ENCODE results near the gene ISM2.

The ISM2 gene

DNA sequence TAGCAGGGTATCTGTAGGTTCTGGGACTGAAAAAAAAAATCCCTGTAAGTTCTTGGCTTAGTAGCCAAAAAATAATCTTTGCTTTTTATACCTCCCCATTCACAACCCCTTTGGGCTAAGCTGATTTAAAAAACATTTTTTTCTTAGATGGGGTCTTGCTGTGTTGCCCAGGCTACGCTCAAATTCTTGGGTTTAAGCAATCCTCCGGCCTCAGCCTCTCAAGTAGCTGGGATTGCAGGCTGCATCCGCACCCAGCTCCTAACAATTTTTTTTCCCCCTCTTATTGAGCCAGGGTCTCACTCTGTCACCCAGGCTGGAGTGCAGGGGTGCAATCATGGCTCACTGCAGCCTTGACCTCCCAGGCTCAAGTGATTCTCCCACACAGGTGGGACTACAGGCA is 9.1 kb upstream of the ISM2 start:
- no peak for DNase-seq (ENCODE audit: low spot score)

DNA sequence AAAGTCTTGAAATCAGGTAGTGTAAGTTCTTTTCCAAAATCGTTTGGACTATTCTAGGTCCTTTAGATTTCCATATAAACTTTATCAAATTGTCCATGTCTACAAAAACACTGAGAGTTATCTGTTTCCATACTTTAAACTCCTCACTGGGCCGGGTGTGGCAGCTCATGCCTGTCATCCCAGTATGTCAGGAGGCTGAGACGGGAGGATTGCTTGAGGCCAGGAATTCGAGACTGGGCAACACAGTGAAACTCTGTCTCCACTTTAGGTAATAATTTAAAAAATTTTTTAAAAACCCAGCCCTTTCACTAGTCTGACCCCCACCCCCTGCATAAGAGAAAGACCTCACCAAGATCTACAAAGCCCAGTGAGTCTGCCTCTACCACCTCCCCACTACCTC is 6.4 kb upstream of the ISM2 start:
- no peak for DNase-seq (ENCODE audit: low spot score)

DNA sequence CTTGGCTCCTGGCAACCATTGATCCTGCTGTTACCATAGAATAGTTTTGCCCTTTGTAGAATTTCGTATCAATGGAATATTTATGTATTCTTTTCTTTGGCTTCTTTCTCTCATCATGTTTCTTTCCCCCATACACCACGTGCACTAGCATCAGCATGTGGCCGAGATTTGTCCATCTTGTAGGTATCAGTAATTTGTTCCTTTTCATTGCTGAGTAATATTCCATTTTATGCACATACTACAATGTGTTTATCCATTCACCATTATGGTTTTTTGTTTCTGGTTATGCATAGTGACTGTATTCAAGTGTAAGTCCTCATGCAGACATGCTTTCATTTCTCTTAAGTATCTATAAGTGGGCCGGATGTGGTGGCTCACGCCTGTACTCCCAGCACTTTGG is 4.5 kb upstream of the ISM2 start:
- no peak for DNase-seq (ENCODE audit: low spot score)

DNA sequence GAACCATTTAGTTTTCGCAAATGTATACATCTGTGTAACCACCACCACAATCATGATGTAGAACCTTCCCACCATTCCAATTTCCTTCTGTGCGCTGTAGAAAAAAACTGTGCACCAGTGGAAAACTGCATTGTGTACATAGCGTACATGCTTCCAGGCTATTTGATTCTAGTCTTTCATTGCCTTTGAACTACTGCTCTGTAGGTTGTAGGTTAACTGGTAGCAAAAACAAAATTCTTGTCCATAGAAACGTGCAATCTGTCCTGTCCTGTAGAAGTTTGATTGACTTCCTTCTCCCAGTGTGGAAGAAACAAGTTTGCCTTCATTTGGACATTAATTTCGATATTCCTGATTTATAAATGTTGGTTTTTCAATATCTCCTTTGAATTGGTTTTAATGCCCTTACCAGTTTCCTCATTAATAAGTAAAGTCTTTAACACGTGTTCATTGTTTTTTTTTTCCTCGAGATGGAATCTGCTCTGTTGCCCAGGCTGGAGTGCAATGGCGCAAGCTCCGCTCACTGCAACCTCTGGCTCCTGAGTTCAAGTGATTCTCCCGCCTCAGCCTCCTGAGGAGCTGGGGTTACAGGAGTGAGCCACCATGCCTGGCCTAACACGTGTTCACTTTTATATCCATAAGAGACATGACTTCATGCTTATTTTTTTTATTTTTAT is 3.6 kb upstream of the ISM2 start:
- no peak for DNase-seq (ENCODE audit: low spot score)

DNA sequence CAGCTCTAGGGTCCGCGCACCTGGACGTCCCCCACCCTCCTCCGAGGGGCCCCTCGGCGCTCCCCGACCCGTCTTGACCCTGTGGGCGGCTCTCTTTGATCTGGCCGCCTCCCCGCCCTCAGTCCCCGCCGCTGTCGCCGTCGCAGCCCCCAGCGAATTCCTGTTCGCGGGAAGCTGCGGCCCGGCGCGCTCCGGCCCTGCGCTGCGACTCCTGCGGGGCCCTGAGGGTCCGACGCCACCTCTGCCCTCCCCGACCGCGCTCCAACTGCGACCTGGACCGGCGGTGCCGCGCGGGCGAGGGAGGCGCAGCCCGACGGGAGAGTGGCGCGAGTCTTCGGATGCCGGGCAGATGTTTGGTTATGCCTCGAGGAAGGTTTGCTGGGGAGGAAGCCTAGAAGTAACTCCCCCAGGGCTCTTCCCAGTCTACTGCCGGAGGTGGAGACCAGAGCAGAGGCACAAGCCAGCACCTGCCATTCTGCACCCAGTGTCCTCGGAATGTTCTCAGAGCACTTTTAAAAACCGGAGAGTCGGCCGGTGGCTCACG is 440 bp upstream of the ISM2 start:
- no peak for DNase-seq (ENCODE audit: low spot score)

DNA sequence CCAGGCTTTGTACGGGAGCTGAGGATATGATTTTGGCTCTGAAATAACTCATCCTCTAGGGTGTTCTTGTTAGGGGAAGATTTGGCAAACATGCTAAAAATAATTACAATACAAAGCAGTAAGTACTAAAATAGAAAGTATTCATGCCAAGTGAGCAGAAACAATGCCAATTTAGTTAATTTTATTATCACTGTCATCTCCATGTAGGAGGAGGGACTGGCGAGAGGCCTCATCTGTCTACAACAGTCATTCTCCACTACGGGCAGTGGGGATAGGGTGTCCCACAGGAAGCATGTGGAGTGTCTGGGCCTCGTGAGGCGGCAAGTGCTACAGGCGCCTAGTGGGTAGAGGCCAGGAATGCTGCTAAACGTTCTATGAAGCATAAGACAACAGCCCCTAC is 3.3 kb downstream of the ISM2 start:
- no peak for DNase-seq (ENCODE audit: low spot score)

DNA sequence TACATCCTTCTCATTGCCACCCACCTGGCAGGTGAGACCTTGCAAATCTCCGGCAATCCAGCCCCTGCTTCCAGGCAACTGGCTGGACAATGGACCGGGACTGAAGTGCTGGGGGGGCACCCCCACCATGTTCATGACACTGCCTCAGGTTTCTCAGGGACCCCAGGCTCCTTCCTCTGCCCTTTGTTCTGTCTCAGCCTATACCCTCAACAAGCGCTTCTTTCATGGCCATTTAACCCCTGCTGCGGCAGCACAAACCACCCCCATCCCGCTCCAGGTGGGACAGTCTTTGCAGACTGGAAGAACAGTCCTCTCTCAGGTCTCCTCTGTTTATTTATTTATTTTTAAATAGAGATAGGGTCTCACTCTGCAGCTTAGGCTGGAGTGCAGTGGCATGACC is 7.6 kb downstream of the ISM2 start:
- DNase-seq (ENCODE audit: low spot score): no peak

DNA sequence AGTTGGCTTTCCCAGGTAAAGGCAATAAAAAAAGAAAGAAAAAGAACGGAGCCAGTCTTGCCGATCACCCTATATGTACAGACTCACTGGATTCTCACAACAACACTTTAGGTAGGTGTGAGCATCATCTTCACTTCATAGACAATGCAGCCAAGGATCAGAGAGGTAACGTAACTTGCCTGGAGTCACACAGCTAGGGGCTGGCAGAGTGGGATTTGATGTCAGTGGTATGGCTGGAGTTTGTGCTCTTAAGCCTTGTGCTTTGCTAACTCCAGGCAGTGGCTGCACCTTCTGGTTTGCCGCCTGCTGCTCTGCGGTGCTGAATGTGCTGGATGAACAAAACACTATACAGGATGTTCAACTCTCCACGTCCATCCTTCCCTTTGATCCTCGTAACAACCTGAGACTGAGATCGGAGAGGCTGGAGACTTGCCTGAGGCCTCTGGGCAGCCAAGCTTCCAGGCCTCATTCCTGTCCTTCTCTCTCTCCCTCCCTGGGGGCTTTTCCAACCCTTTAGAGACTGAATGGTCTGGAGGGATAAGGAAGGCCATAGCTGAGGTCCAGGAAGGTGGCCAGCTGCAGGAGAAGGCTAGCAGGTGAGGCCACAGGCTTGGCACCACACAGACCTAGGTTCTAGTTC is 8.1 kb downstream of the ISM2 start:
- no peak for DNase-seq (ENCODE audit: low spot score)

DNA sequence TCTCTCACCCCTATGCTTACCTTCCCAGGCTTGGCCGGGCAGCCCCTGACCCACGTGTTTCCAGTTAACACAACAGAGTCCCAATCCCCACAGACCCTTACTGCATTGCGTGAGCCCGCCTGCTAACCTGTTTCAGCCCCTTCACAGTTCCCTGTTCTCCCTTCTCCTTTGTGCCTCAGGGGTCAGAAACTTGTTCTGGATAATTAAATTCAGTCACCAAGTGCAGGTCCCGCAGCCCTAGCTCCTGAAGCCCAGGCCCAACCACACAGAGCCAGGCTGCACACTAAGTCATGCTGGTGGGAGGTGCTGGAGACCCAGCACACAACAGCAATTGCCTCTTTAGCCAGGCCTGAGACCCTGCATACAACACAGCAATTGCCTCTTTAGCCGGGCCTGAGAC is 9.6 kb downstream of the ISM2 start:
- DNase-seq (ENCODE audit: low spot score): no peak

DNA sequence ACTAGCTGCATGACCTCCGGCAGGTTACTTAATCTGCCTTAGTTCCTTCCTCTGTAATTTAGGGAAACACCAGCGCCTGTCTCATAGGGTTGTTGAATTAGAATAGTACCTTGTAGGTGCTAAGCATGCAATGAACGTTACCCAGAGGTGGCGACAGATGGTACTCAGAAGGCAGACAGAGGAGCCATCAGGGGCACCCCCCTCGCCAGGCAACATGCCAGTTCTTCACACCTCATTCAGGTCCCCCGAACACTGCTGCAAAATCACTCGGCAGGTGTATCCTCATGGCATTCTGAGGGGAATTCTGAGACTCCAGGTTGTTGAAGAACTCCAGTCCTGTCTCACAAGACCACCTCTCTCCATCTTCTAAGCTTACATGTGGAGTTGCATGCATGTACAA is 10.1 kb downstream of the ISM2 start:
- no peak for DNase-seq (ENCODE audit: low spot score)

DNA sequence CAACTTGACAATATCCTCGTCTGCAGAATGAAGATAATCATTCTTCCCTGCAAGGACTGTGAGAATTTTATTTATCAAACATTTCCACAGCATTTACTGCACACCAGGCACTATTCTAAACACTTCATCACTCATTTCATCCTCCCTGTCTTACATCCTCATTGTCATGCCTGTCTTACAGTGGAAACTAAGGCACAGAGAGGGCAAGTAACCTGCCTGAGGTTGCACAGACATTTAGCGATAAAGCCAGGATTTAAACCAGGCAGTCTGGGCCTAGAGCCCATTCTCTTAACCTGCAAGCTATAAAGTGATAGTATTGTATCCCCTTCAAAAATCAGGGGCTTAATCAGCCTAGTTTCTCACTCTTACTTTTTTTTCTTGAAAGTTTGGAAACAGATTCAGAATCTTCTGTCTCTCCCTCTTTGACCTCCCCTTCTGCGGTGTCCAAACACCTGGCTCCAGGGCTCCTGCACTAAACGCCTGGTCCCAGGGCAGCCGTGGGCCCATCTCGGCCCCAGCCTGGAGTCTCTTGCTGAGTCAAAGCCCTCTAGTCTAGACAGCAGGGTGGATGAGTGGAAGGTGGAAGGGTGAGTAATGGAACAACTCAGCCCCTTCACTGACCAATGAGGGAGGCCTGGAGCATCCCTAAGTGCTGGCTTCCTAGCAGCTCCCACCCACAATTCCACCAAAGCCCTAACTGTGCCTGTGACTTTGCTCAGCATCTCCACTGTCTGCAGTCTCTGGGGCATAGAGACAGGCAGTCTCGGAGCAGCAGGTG is 12.5 kb downstream of the ISM2 start:
- DNase-seq (ENCODE audit: low spot score): no peak

DNA sequence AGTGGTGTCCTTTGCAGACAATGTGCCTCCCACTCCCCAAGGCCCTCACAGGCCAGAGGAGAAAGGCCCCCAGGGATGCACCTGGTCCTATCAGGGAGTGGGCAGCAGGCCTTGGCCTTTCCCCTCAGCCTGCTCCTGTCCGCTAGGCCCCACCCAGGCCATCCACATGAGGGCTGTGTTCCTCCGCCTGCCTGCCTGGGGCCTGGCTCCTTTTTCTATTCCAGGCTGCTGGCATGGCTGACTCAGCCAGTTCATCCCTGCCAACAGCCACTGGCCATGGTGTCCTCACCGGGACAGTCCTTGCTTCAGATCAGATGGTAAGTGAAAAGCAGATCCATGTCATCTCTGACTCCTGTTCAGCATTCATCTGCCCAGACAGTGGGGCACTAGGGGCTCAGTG is 13.4 kb downstream of the ISM2 start:
- DNase-seq (ENCODE audit: low spot score): no peak

DNA sequence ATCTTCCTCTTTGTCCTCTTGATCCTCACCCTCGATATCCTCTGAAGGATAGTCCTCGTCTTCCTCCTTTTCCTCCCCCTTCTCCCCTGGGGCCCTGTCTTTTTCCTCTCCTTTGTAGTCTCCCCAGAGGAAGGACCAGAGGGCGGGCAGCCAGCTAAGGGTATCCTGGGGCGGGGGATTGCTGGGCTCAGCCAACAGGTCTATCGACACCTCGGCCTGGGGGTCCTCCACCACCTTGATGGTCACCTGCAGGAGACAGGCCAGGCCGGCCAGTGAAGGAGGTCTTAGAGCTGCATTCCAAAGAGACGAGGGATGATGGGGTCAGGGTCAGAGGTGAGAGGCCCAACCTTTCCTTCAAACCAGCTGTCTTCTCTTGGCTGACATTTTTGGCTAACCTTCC is 16.2 kb downstream of the ISM2 start:
- no peak for DNase-seq (ENCODE audit: low spot score)

DNA sequence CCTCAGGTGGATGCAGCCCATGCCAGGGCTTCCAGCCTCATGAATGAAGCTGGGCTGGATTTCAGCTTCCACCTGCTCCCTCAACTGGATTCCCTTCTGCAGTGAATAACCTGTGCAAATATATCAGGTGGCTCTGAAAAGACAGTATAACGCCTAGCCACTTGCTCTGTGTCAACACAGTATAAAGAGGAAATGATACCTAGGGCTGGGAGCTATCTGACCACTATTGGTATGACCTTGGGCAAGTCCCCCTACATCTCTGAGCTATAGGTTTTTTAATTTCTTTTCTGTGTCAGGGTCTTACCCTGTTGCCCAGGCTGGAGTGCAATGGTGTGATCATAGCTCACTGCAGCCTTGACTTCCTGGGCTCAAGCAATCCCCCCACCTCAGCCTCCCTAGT is 19.8 kb downstream of the ISM2 start:
- DNase-seq (ENCODE audit: low spot score): no peak

DNA sequence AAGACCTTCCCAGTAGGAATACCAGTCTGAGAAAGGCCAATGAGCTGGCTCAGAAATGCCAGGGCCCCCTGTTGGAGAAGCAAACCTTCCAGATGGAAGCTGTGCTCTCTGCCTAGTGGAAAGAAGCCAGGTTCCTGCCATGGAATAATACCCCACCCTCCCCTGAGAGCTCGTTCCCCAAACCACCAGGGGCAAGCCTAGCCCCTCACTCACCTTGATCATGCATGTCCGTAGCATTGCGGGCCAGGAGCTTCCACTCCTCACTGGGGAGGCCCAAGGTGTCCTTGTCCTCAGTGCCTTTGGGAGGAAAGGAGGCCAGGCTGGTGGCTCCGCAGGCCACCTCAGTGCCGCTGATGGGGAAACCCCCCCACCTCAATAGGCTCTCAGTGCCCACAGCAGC is 20.6 kb downstream of the ISM2 start:
- DNase-seq (ENCODE audit: low spot score): no peak

DNA sequence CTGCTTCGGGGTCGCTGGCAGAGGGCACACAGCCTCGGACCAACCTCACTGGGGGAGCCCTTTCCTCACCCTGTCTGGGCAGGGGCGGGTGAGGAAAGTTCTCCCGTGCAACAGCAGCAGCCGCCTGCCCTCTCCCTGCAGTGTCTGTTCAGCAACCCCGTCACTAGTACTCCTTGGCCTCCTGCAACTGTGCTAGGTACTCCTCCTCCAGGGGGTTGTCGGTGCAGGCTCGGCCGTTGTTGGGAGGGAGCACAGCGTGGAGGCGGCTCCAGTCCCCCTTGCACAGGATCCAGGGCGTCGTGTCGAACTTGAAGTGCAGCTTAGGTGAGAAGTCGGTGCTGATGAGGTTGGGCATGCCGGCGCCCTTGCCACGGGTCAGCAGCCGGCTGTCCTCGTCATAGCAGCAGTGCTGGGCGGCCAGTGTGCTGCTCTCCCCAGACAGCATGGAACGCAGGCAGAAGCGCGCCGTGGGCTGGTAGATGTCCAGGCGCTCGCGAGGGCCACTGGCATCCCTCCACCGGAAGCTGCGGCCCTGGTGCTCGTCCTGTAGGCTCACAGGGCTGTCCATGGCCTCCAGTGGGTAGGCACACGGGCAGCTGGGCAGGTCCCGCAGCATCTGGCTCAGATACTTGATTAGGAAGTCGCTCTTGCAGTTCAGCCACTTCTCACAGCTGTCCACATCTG is 23.0 kb downstream of the ISM2 start:
- DNase-seq (ENCODE audit: low spot score): no peak

DNA sequence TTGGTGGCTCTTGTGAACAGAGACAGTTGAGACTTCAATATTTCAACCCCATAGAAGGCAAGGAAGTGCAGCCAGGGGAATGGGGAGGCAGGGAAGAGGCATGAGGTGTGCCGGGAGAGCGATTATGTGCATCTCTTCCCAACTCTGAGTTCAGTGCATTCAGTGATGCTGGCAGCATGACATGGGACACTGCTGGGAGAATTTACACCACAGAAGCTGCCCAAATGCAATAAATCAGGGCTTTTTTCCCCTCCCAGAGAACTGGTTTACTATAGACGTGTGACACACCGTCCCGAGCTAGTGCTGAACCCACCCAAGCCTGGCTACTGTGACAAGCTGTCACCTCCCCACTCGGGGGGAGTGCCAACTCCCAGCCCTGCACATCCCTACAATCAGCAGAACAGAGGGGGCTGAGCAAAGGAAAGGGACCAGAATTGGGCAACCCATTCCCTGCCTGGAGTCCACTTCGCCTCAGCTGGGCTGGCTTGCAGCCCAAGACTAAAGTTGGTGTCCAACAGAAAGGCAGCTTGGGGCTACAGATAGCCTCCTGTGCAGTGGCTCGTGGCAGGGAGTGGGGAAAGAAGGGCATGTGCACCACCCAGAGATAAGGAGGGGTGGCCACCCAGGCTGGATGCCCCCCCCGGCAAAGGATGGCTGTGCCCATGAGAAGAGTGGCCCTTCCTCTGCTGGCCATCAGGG is 24.0 kb downstream of the ISM2 start:
- DNase-seq (ENCODE audit: low spot score): no peak

DNA sequence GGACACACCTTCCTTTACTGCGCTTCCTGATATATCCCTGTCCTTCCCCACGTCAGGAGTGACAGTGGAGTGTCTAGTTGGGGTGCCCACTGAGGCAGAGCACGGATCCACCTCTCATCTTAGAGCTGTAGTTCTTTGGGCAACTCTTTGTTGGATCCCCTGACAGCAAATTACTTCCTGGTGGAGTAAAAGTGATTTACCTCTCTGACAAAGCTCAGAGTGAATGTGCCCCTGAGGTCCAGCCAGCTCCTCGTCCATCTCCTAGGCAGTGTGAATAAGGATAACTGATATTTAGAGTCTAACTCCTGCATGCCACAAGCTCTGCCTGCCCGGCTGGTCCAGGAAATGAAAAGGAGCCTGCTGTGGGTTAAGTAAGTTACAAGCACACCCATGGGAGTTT is 24.7 kb downstream of the ISM2 start:
- no peak for DNase-seq (ENCODE audit: low spot score)

DNA sequence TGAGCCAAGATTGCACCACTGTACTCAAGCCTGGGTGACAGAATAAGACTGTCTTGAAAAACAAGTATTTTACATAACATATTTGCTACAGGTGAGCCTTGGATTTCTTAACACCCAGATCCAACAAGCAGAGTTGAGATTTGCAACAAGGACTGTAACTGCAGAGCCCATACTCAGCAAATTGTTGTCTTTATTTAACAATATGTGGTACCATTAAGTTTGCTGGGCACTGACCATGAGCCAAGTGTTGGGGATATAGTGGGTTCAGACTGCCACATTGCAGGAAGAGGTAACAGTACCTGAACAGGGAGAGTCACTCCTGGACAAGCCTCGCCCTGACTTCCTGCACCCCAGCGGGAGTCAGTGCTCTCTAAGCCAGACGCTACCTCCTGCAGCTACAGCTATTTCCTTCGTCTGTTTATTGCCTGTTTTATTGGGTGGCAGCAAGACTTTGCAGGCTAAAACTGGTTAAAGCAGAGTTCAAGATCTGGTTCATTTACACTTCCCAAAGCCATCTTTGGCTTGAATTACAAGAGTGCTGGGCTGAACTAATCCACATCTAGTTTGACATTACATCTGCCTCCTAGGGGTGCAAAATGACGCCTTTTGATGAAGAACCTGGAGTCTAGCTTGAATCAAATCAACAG is 28.3 kb downstream of the ISM2 start:
- DNase-seq (ENCODE audit: low spot score): no peak

DNA sequence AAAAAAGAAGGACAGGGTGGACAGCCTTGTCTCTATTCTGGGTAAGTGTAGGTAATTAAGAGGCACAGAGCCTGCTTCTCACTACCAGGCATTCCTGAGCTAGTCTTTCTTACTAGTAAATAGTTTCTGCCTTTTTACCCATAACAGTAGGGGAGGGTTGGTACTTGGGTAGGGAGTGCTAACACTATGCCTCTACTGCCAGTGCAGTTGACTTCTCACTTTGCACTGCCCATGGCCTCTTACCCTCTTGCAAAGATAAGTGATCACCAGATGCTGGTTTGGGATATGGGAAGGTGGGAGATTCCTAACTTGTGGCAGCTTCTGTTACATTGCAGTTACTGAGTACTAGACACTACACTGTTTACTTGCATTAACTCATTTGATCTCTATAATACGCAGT is 29.1 kb downstream of the ISM2 start:
- no peak for DNase-seq (ENCODE audit: low spot score)

DNA sequence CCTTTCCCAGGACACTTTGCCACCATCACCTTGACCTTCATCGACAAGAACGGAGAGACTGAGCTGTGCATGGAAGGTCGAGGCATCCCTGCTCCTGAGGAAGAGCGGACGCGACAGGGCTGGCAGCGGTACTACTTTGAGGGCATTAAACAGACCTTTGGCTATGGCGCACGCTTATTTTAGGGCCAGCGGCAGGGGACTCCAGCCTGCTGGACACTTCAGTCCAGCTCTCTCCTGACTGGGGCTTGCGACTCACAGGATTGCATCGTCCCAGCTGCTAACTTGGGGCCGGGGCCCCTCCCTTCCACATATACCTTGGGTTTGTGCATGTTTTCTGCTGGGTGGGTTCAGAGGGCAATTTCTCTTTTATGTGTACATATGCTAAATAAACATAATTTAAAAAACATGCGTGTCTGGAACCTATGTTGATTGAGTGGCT is 29.5 kb downstream of the ISM2 start:
- DNase-seq (ENCODE audit: low spot score): no peak
